Activated naive CD4-positive, alpha-beta T cell treated with Interleukin-2 at 50 U/mL for 16 hours (primary cell): ENCODE data around the gene RAB4A.

Source experiments
- DNase-seq: peaks from one replicate; pipeline ENCODE4 v3.0.0-alpha.2; 2020

RAB4A gene

DNA sequence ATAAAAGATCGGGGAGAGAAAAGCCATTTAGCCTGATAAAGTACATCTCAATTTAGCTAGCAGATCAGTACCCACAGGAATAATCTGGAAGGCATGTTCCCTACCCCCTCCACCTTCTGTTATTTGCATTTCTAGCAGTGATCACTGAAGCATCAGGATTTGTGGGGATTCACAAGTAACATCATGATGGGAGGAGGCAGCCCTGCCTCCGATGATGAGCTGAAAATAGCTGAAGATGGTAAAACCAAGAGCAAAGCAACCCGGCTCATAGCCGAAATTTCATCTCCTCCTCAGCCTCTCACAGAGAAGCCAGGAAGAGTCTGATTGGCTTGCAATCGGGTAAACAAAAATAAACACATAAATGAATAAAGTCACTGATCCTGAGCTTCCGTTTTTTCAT is 69.6 kb downstream of the RAB4A start:
- DNase-seq: no peak

DNA sequence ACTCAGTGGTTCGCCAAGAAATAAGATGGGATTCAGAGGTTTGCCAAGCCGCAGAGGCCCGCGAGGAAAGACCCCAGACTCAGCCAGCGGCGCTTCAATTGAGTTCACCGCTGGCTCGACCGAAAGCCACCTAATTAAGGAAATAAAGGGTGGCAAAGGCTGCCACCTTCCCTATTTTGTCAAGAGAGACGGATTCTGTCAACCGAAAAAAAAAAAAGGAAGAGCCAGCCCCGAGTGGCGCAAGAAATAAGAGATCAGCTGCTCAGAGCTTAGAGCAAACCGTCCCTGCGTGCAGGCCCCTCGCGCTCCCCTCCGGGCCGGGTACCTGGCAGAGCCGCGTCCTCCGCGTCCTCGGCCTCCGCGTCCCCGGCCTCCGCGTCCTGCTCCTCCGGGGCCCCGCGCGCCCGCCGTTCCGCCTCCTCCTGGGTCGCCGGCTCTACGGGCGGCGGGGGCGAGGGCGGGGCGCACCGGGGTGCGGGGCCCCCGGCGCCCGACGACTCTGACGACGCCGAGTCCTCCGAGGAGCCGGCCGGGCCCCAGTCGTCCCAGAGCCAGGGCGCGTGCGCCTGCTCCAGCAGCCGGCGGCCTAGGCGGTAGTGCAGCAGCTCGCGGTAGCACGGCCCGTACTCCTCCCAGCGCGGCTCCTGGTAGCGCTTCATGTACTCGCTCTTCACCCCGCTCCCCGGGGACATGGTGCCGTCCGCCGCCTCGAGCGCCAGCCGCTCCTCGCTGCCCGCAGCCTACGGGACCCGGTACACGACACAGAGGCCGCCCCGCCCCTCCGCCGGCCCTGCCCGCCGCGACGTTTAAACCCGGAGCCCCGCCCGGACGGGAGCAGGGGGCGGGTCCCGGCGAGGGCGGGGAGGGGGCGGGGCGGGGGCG is 71.1 kb downstream of the RAB4A start:
- peak; percentile 80 for DNase-seq

DNA sequence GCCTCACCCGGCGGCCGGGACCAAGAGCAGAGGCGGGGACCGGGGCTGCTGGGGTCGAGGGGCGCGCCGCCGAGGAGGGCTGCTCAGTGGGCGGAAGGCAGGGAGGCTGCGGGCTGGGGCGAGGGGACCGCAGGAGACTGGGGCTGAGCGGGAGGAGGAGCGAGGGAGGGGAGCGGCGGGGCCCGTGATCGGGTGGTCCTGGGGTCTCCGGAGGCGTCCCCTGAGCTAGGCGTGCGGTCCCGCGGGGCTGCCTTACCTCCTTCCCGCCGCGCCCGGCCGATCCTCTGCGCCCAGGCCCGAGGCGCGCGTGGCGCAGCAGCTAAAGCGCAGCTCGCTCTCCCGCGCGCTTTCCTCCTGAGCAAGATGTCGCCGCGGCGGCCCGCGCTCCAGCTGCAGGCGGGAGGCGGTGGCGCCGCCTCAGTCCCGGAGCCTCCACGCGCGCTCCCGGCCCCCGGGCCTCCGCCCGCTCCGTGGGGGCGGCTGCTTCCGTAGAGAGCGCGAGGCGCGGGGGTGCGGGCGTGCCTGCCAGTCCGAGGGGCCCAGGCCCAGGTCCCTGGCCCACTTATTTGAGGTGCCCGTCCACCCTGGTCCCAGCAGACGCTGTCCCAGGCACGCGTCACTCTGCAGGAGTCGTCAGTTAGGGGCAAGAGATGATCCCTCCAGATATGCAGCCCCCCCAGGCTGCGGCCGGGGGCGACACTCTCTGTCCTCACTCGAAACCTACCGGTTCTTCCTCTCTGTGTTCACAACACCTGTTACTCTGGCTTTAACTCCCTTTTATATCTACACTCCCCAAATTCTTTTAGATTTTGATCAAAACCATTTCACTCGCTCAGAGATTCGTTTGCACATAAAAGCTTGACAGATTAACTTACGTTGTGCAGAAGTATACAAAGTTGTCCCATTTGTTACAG is 72.0 kb downstream of the RAB4A start, which contains the start of gene CCSAP:
Gene CCSAP (minus strand): TSS at position 392 of the 914 bp plus-strand sequence. CDS start 582 bp downstream, outside the sequence.
- DNase-seq: peak; percentile 55

- DNase-seq: peak; percentile 57
Observed at GRCh38 chr1:229344139-229344538, 73.2 kb downstream of the RAB4A start.

GRCh38 chr1:229344937-229345684 is 74.2 kb downstream of the RAB4A start:
- no peak for DNase-seq

GRCh38 chr1:229347528-229347927 is 76.6 kb downstream of the RAB4A start:
- no peak for DNase-seq

GRCh38 chr1:229349463-229350385 is 78.8 kb downstream of the RAB4A start:
- no peak for DNase-seq

- DNase-seq: no peak
Observed at GRCh38 chr1:229352975-229353374, 82.1 kb downstream of the RAB4A start.

- no peak for DNase-seq
Observed at GRCh38 chr1:229354226-229354625, 83.3 kb downstream of the RAB4A start.
